HG02885 (cell line): ENCODE measurements around the gene CLDN20.
"Not testable (repeated sequence)": the region's sequence is repeated elsewhere in the genome, so short reads cannot be mapped to it uniquely, and the experiment has no call there.

Source experiments
- ATAC-seq: cut with Tn5 transposase; IDR thresholded peaks from one replicate; pipeline ENCODE4 v1.9.1; 2021; ENCODE audit warnings: mild to moderate bottlenecking; ENCODE audit not compliant: unreplicated experiment, poor library complexity

Gene CLDN20

GRCh38 chr6:155306958-155307357, 43.1 kb downstream of the CLDN20 start:
- no peak for ATAC-seq

- ATAC-seq, result no peak
These were observed 45.3 kb downstream of the CLDN20 start for GRCh38 chr6:155309150-155309549.

- no peak for ATAC-seq
These were observed 46.8 kb downstream of the CLDN20 start for GRCh38 chr6:155310596-155310995.

- no peak for ATAC-seq
These were observed 47.3 kb downstream of the CLDN20 start for GRCh38 chr6:155311086-155311485.

GRCh38 chr6:155311583-155311982, 47.8 kb downstream of the CLDN20 start:
- no peak for ATAC-seq

- ATAC-seq, result not testable (repeated sequence)
These were observed 49.1 kb downstream of the CLDN20 start for GRCh38 chr6:155312950-155313349.

- peak; percentile 15 for ATAC-seq
These were observed 49.8 kb downstream of the CLDN20 start for GRCh38 chr6:155313602-155314091.

- ATAC-seq, result peak; percentile 94
These were observed 50.4 kb downstream of the CLDN20 start, which contains the start of gene TFB1M for GRCh38 chr6:155314092-155314772. TSS of gene TFB1M (minus strand) at chr6:155314484. CDS start at chr6:155314428, 56 bp downstream.

- ATAC-seq, result peak; percentile 58
These were observed 51.1 kb downstream of the CLDN20 start for GRCh38 chr6:155314773-155315515.

- no peak for ATAC-seq
These were observed 51.7 kb downstream of the CLDN20 start for GRCh38 chr6:155315516-155315871.

GRCh38 chr6:155316419-155316818, 52.6 kb downstream of the CLDN20 start:
- ATAC-seq, result no peak

GRCh38 chr6:155317186-155317585, 53.4 kb downstream of the CLDN20 start:
- ATAC-seq, result no peak

- ATAC-seq, result no peak
These were observed 56.1 kb downstream of the CLDN20 start for GRCh38 chr6:155319902-155320301.

GRCh38 chr6:155324172-155324571, 60.4 kb downstream of the CLDN20 start:
- ATAC-seq, result no peak

- ATAC-seq, result no peak
These were observed 61.2 kb downstream of the CLDN20 start for GRCh38 chr6:155324993-155325392.

GRCh38 chr6:155325700-155326516, 62.1 kb downstream of the CLDN20 start:
- no peak for ATAC-seq
